WTC11 (cell line): ENCODE measurements around the gene TARP.

Experiments used
- ATAC-seq: fragments of 200-7000 bp; cut with Tn5 transposase; 2 replicates; pipeline ENCODE4 v1.10.0; 2021; ENCODE audit warnings: mild to moderate bottlenecking, moderate library complexity
- CTCF ChIA-PET: fragments of 300-600 bp; sonication (Branson Sonifier 250); formaldehyde crosslinking; loops from one replicate; lab custom pipeline; 2021; ENCODE audit warnings: antibody characterized with exemption; lab: Charles Lee
- POLR2A ChIA-PET: fragments of 350-600 bp; sonication (Branson Sonifier 250); formaldehyde crosslinking; loops from one replicate; lab custom pipeline; 2021; ENCODE audit warnings: antibody characterized with exemption; lab: Charles Lee
- DNase-seq: peaks from one replicate; pipeline ENCODE4 v3.0.0; 2021; ENCODE audit warnings: low spot score
- H3K27ac Mint-ChIP-seq: 2 replicates; pipeline ENCODE4 v1.8.0; 2021; ENCODE audit warnings: mixed read lengths
- H3K27me3 Mint-ChIP-seq: 2 replicates; pipeline ENCODE4 v1.8.0; 2021; ENCODE audit warnings: low read depth, mild to moderate bottlenecking, moderate library complexity, mixed read lengths
- H3K36me3 Mint-ChIP-seq: 2 replicates; pipeline ENCODE4 v1.8.0; 2021; ENCODE audit warnings: mixed read lengths
- H3K4me1 Mint-ChIP-seq: 2 replicates; pipeline ENCODE4 v1.8.0; 2022; ENCODE audit warnings: mixed read lengths
- H3K4me3 Mint-ChIP-seq: 2 replicates; pipeline ENCODE4 v1.8.0; 2021; ENCODE audit warnings: mild to moderate bottlenecking, moderate library complexity, mixed read lengths
- H3K9me3 Mint-ChIP-seq: 2 replicates; pipeline ENCODE4 v1.8.0; 2021; ENCODE audit warnings: mixed read lengths
- ATF1 ChIP-seq: sonication (generic); formaldehyde crosslinking; IDR thresholded peaks from 2 replicates; pipeline ENCODE4 v1.8.1; 2023; ENCODE audit warnings: mild to moderate bottlenecking, moderate library complexity, missing genetic modification reagents
- ATF2 ChIP-seq: sonication (generic); formaldehyde crosslinking; IDR thresholded peaks from 2 replicates; pipeline ENCODE4 v1.8.1; 2022; ENCODE audit warnings: low read depth, missing genetic modification reagents, borderline replicate concordance
- CBFB ChIP-seq: sonication (generic); formaldehyde crosslinking; IDR thresholded peaks from 2 replicates; pipeline ENCODE4 v1.8.1; 2022; ENCODE audit warnings: mild to moderate bottlenecking, low read depth, missing genetic modification reagents
- GRHL2 ChIP-seq: fragments of 250-450 bp; sonication (Bioruptor Pico); IDR thresholded peaks from 2 replicates; pipeline ENCODE4 v1.8.0; 2022; ENCODE audit warnings: mild to moderate bottlenecking, moderate library complexity; ENCODE audit not compliant: insufficient replicate concordance, severe bottlenecking
- IRF1 ChIP-seq: sonication (generic); formaldehyde crosslinking; IDR thresholded peaks from 2 replicates; pipeline ENCODE4 v1.8.0; 2023; ENCODE audit warnings: missing genetic modification reagents
- NFE2L1 ChIP-seq: sonication (generic); formaldehyde crosslinking; IDR thresholded peaks from 2 replicates; pipeline ENCODE4 v1.8.1; 2023; ENCODE audit warnings: missing genetic modification reagents
- SP1 ChIP-seq: sonication (generic); formaldehyde crosslinking; conservative IDR thresholded peaks from 2 replicates; pipeline ENCODE4 v1.8.1; 2022; ENCODE audit warnings: missing genetic modification reagents
- TEAD4 ChIP-seq: sonication (generic); formaldehyde crosslinking; IDR thresholded peaks from 2 replicates; pipeline ENCODE4 v1.8.0; 2022; ENCODE audit warnings: mild to moderate bottlenecking, missing genetic modification reagents
- ZNF396 ChIP-seq: fragments of 250-450 bp; sonication (Bioruptor Pico); IDR thresholded peaks from 2 replicates; pipeline ENCODE4 v1.8.0; 2021; ENCODE audit warnings: mild to moderate bottlenecking, moderate library complexity, borderline replicate concordance
- ZNF512 ChIP-seq: sonication (generic); formaldehyde crosslinking; IDR thresholded peaks from 2 replicates; pipeline ENCODE4 v1.8.1; 2022; ENCODE audit warnings: missing genetic modification reagents, borderline replicate concordance
- ZNF532 ChIP-seq: fragments of 250-450 bp; sonication (Bioruptor Pico); IDR thresholded peaks from 2 replicates; pipeline ENCODE4 v1.9.0; 2021; ENCODE audit warnings: mild to moderate bottlenecking, borderline replicate concordance
- TF ChIP-seq, protein P1 (sequence below): fragments of 200-600 bp; IDR thresholded peaks from 2 replicates; pipeline ENCODE4 v1.8.0; 2022; ENCODE audit warnings: antibody characterized with exemption
- TF ChIP-seq, protein P2 (sequence below): fragments of 250-450 bp; sonication (Bioruptor Pico); IDR thresholded peaks from 2 replicates; pipeline ENCODE4 v1.8.0; 2021; ENCODE audit warnings: mild to moderate bottlenecking
- TF ChIP-seq, protein P3 (sequence below): sonication (generic); formaldehyde crosslinking; IDR thresholded peaks from 2 replicates; pipeline ENCODE4 v1.8.0; 2023; ENCODE audit warnings: missing genetic modification reagents, mild to moderate bottlenecking, borderline replicate concordance

Gene TARP

GRCh38 chr7:38291650-38292049 is 18.2 kb upstream of the TARP start:
- no peaks in the 10 kb centered on the region for H3K9me3 Mint-ChIP-seq
- H3K4me3 Mint-ChIP-seq = no peak overlapping the region
- no peaks in the 10 kb centered on the region for H3K36me3 Mint-ChIP-seq
- no peak for DNase-seq
- no peaks in the 10 kb centered on the region for H3K4me1 Mint-ChIP-seq
- no peak for ATAC-seq
- no peak overlapping the region for H3K27ac Mint-ChIP-seq
- ChIA-PET CTCF (no interaction called here), POLR2A (no interaction called here)
- no peaks in the 10 kb centered on the region; the same call in 1 of the 2 replicates for H3K27me3 Mint-ChIP-seq
- TF ChIP-seq NFE2L1 (CRISPR knock-in tag) = no peak

GRCh38 chr7:38291117-38291647 is 17.7 kb upstream of the TARP start:
- H3K27me3 Mint-ChIP-seq = no peaks in the 10 kb centered on the region; the same call in 1 of the 2 replicates
- no peaks in the 10 kb centered on the region for H3K36me3 Mint-ChIP-seq
- DNase-seq (peak; percentile 21), ATAC-seq (peak; percentile 90)
- ChIA-PET POLR2A (no interaction called here), CTCF (interaction anchor here (1.0 kb wide), 1 partner anchor 24 kb away, joined by 3 read pairs; no protein-coding TSS in a partner anchor)
- no peak overlapping the region for H3K4me3 Mint-ChIP-seq
- no peak overlapping the region for H3K27ac Mint-ChIP-seq
- TF ChIP-seq ZNF532 (CRISPR knock-in tag) (no peak), TEAD4 (no peak), ATF1 (CRISPR knock-in tag) (no peak), CBFB (no peak)
- TF ChIP-seq, protein P1, sequence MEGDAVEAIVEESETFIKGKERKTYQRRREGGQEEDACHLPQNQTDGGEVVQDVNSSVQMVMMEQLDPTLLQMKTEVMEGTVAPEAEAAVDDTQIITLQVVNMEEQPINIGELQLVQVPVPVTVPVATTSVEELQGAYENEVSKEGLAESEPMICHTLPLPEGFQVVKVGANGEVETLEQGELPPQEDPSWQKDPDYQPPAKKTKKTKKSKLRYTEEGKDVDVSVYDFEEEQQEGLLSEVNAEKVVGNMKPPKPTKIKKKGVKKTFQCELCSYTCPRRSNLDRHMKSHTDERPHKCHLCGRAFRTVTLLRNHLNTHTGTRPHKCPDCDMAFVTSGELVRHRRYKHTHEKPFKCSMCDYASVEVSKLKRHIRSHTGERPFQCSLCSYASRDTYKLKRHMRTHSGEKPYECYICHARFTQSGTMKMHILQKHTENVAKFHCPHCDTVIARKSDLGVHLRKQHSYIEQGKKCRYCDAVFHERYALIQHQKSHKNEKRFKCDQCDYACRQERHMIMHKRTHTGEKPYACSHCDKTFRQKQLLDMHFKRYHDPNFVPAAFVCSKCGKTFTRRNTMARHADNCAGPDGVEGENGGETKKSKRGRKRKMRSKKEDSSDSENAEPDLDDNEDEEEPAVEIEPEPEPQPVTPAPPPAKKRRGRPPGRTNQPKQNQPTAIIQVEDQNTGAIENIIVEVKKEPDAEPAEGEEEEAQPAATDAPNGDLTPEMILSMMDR = peak; percentile 29; the same call in 1 of the 2 replicates
- TF ChIP-seq, protein P2, sequence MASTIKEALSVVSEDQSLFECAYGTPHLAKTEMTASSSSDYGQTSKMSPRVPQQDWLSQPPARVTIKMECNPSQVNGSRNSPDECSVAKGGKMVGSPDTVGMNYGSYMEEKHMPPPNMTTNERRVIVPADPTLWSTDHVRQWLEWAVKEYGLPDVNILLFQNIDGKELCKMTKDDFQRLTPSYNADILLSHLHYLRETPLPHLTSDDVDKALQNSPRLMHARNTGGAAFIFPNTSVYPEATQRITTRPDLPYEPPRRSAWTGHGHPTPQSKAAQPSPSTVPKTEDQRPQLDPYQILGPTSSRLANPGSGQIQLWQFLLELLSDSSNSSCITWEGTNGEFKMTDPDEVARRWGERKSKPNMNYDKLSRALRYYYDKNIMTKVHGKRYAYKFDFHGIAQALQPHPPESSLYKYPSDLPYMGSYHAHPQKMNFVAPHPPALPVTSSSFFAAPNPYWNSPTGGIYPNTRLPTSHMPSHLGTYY = no peak
- H3K9me3 Mint-ChIP-seq = no peaks in the 10 kb centered on the region
- no peaks in the 10 kb centered on the region for H3K4me1 Mint-ChIP-seq

DNA sequence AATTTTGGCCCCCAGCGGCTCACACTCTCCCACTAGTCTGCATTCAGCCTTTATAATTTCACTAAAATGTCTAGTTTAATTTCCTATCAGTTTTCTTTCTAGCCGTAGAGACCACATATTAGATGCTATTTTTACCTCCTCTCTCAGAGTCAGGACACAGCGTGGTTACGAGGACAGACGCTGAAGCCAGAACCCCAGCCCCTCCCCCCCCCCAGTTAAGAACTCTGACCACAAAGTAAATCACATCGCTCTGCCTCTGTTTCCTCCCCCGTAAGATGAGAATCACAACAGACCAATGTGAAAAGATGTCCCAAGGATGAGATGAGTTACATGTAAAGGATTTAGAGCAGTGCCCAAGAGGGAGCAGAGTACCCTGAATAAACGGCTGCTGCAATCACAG is 11.1 kb upstream of the TARP start:
- CTCF ChIA-PET = interaction anchor here (1.2 kb wide), 1 partner anchor 47 kb away, joined by 4 read pairs; no protein-coding TSS in a partner anchor
- DNase-seq = no peak
- peaks cover 11% of the 10 kb centered on the region for H3K4me1 Mint-ChIP-seq
- TF ChIP-seq, protein P3, sequence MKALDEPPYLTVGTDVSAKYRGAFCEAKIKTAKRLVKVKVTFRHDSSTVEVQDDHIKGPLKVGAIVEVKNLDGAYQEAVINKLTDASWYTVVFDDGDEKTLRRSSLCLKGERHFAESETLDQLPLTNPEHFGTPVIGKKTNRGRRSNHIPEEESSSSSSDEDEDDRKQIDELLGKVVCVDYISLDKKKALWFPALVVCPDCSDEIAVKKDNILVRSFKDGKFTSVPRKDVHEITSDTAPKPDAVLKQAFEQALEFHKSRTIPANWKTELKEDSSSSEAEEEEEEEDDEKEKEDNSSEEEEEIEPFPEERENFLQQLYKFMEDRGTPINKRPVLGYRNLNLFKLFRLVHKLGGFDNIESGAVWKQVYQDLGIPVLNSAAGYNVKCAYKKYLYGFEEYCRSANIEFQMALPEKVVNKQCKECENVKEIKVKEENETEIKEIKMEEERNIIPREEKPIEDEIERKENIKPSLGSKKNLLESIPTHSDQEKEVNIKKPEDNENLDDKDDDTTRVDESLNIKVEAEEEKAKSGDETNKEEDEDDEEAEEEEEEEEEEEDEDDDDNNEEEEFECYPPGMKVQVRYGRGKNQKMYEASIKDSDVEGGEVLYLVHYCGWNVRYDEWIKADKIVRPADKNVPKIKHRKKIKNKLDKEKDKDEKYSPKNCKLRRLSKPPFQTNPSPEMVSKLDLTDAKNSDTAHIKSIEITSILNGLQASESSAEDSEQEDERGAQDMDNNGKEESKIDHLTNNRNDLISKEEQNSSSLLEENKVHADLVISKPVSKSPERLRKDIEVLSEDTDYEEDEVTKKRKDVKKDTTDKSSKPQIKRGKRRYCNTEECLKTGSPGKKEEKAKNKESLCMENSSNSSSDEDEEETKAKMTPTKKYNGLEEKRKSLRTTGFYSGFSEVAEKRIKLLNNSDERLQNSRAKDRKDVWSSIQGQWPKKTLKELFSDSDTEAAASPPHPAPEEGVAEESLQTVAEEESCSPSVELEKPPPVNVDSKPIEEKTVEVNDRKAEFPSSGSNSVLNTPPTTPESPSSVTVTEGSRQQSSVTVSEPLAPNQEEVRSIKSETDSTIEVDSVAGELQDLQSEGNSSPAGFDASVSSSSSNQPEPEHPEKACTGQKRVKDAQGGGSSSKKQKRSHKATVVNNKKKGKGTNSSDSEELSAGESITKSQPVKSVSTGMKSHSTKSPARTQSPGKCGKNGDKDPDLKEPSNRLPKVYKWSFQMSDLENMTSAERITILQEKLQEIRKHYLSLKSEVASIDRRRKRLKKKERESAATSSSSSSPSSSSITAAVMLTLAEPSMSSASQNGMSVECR = no peak
- TF ChIP-seq ATF2 (CRISPR knock-in tag) (no peak), IRF1 (CRISPR knock-in tag) (no peak), GRHL2 (CRISPR knock-in tag) (no peak), ZNF512 (no peak), SP1 (CRISPR knock-in tag) (no peak), ZNF396 (CRISPR knock-in tag) (no peak)

More for the DNA sequence above, 11.1 kb upstream of the TARP start:
- Mint-ChIP-seq H3K27me3 (no peaks in the 10 kb centered on the region; the same call in 1 of the 2 replicates), H3K27ac (no peak overlapping the region), H3K9me3 (no peaks in the 10 kb centered on the region), H3K36me3 (no peaks in the 10 kb centered on the region), H3K4me3 (no peak overlapping the region)
- POLR2A ChIA-PET = no interaction called here
- ATAC-seq = no peak
